Activated CD8-positive, alpha-beta memory T cell treated with anti-CD3 and anti-CD28 coated beads, Interleukin-2, amount 50 U/mL, for 1 hour (primary cell): ENCODE data around the gene PZP.
"Not testable (repeated sequence)": the region's sequence is repeated elsewhere in the genome, so short reads cannot be mapped to it uniquely, and the experiment has no call there.

Experiments
- DNase-seq: peaks from one replicate; pipeline ENCODE4 v3.0.0-alpha.2; 2020; ENCODE audit errors: extremely low read depth

The PZP gene

GRCh38 chr12:9208229-9208628 lies at the start of gene PZP:
TSS of gene PZP (minus strand) at chr12:9208395. CDS start at chr12:9208341, 54 bp downstream.
- no peak for DNase-seq

- DNase-seq = no peak
Measured at GRCh38 chr12:9256758-9257405, 48.7 kb upstream of the PZP start.

GRCh38 chr12:9256341-9256740 lies 48.1 kb upstream of the PZP start:
- no peak for DNase-seq

GRCh38 chr12:9255837-9256236 lies 47.6 kb upstream of the PZP start:
- no peak for DNase-seq

- no peak for DNase-seq
Measured at GRCh38 chr12:9253464-9253863, 45.3 kb upstream of the PZP start.

GRCh38 chr12:9252791-9253190 lies 44.6 kb upstream of the PZP start:
- DNase-seq = not testable (repeated sequence)

GRCh38 chr12:9252256-9252655 lies 44.1 kb upstream of the PZP start:
- no peak for DNase-seq

- no peak for DNase-seq
Measured at GRCh38 chr12:9248435-9248834, 40.2 kb upstream of the PZP start.

GRCh38 chr12:9244894-9245293 lies 36.7 kb upstream of the PZP start:
- no peak for DNase-seq

GRCh38 chr12:9243999-9244649 lies 35.9 kb upstream of the PZP start:
- DNase-seq = no peak

- DNase-seq = no peak
Measured at GRCh38 chr12:9241301-9241700, 33.1 kb upstream of the PZP start.

GRCh38 chr12:9240776-9241175 lies 32.6 kb upstream of the PZP start:
- DNase-seq = no peak

- not testable (repeated sequence) for DNase-seq
Measured at GRCh38 chr12:9240004-9240635, 31.9 kb upstream of the PZP start.

- DNase-seq = no peak
Measured at GRCh38 chr12:9237286-9237685, 29.1 kb upstream of the PZP start.

- no peak for DNase-seq
Measured at GRCh38 chr12:9235519-9235918, 27.3 kb upstream of the PZP start.

GRCh38 chr12:9227950-9228349 lies 19.8 kb upstream of the PZP start:
- DNase-seq = no peak

GRCh38 chr12:9223830-9224229 lies 15.6 kb upstream of the PZP start:
- no peak for DNase-seq

GRCh38 chr12:9221483-9221882 lies 13.3 kb upstream of the PZP start:
- DNase-seq = no peak

GRCh38 chr12:9221011-9221410 lies 12.8 kb upstream of the PZP start:
- not testable (repeated sequence) for DNase-seq

- DNase-seq = no peak
Measured at GRCh38 chr12:9214534-9214933, 6.3 kb upstream of the PZP start.

- DNase-seq = no peak
Measured at GRCh38 chr12:9211687-9212086, 3.5 kb upstream of the PZP start.

GRCh38 chr12:9204380-9204779 lies 3.8 kb downstream of the PZP start:
- no peak for DNase-seq

- DNase-seq = no peak
Measured at GRCh38 chr12:9198012-9198411, 10.2 kb downstream of the PZP start.
